HG02885 (cell line): ENCODE results near the gene TNFSF9.

Experiments used
- ATAC-seq: cut with Tn5 transposase; IDR thresholded peaks from one replicate; pipeline ENCODE4 v1.9.1; 2021; ENCODE audit warnings: mild to moderate bottlenecking; ENCODE audit not compliant: unreplicated experiment, poor library complexity

TNFSF9 gene, protein sequence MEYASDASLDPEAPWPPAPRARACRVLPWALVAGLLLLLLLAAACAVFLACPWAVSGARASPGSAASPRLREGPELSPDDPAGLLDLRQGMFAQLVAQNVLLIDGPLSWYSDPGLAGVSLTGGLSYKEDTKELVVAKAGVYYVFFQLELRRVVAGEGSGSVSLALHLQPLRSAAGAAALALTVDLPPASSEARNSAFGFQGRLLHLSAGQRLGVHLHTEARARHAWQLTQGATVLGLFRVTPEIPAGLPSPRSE

DNA sequence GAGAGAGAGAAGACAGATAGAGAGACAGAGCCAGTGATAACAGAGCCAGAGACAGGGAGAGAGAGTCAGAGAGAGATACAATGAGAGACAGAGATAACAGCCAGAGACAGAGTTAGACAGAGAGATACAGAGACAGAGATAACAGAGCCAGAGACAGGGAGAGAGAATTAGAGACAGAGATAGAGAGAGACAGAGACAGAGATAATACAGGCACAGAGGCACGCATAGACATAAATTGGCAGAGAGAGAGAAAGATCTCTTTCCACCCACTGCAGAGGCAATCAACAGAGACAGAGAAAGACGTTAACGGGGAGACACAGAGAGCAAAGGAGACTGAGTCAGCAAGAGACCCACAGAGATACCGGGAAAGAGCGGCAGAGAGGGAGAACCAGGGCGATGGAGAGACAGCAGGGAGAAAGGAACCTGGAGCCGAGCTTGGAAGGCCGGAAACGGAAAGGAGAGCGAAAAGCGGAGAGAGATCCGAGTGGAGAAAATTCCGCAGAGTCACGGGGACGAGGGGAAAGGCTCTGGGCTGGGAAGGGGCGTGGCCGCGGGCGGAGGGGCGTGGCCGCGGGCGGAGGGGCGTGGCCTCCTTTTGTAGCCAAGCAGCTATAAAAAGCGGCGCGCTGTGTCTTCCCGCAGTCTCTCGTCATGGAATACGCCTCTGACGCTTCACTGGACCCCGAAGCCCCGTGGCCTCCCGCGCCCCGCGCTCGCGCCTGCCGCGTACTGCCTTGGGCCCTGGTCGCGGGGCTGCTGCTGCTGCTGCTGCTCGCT is at the start of gene TNFSF9:
TNFSF9 (plus strand) TSS at position 641 of the 777 bp plus-strand sequence; CDS start at position 652, 11 bp downstream.
- peak; percentile 46 for ATAC-seq

DNA sequence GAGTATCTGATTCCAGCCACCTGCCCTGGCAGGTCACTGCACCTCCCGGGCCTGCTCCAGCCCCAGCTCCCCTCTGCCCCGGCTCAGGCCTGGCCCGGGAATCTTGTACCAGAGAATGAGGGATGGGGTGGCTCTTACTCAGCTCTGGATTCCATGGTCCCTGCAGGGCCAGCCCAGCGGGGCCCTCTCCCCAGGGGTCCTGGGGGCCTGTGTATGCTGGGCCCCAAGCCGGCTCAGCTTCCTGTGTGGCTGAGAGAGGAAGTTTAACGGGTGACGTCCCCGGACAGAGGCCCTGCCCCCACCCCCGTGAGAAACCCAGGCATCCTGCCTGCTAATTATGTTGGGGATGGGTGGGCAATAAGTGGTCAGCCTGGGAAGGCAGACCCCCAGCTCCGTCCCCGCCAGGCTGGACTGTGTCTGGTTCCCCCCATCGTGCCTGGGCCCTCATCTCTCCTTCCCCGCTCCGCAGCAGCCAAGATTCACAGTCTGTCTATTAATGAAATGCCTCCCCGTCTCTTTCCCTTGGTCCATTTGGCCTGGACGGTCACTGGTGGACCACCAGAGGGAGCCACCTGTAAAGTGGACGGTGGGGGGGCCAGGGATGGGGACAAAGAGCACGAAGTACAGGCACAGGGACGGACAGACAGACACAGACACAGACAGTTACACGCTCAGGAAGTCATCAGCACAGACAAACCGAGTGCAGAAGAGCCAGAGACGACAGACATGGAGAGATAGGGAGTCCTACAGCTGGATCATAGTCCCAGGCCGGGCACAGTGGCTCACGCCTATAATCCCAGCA is 49.1 kb upstream of the TNFSF9 start, which contains the start of gene DENND1C:
DENND1C (minus strand) TSS at position 247 of the 802 bp plus-strand sequence; CDS start at position 155, 92 bp downstream.
- peak; percentile 67 for ATAC-seq

GRCh38 chr19:6482343-6482686 is 48.5 kb upstream of the TNFSF9 start:
- ATAC-seq: no peak

GRCh38 chr19:6483235-6483634 is 47.6 kb upstream of the TNFSF9 start:
- ATAC-seq: no peak

GRCh38 chr19:6484230-6484629 is 46.6 kb upstream of the TNFSF9 start:
- ATAC-seq: no peak

GRCh38 chr19:6484831-6485230 is 46.0 kb upstream of the TNFSF9 start:
- ATAC-seq: no peak

DNA sequence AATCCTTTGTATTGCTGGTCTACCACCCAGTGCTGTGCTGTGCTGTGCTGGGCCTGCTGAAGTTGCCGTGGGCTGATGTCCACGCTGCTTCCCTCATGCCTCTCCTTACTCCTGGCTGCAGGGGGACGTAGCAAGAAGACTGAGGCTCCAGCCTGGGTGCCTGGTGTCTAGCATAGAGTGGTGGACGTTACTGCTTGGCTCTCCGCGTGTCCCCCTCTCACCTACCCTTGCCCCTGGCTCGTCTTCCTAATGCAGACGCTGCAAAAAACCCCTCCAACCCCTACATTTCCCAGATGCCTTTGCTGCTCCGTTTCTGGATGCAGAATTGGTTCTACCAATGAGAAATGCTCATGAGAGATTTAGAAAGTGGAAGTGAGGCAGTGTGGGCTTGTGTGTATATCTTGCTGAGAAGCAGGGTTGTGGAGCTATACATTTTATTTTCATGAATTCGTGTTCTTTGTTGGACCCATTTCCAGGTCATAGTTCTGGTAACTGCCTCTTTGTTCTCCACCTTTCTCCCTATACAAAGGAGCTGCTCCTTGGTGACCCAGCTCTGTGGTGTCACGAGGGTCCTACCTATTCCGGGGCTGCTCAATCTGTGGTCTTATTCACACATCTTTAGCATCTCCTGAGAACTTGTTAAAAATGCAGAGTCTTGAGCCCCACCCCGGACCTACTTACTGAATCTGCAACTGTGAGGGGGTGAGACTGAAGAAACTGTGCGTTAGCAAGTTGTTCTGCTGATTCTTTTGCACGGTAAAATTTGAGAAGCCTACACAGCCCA is 41.4 kb upstream of the TNFSF9 start:
- ATAC-seq: no peak

GRCh38 chr19:6490134-6490533 is 40.7 kb upstream of the TNFSF9 start:
- no peak for ATAC-seq

- ATAC-seq: no peak
These were observed 38.8 kb upstream of the TNFSF9 start for GRCh38 chr19:6491802-6492592.

GRCh38 chr19:6494438-6495036 is 36.3 kb upstream of the TNFSF9 start:
- ATAC-seq: no peak

DNA sequence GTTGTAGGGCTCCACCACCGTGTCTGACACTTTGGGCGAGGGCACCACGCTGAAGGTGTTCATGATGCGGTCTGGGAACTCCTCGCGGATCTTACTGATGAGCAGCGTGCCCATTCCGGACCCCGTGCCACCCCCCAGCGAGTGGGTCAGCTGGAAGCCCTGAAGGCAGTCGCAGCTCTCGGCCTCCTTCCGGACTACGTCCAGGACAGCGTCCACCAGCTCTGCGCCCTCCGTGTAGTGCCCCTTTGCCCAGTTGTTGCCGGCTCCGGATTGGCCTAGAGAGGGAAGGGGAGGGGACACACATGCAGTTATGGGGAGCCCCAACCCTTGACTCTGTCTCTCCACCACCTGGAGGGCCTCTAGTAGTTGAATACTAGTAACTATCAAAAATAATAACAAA is 34.9 kb upstream of the TNFSF9 start:
- no peak for ATAC-seq

DNA sequence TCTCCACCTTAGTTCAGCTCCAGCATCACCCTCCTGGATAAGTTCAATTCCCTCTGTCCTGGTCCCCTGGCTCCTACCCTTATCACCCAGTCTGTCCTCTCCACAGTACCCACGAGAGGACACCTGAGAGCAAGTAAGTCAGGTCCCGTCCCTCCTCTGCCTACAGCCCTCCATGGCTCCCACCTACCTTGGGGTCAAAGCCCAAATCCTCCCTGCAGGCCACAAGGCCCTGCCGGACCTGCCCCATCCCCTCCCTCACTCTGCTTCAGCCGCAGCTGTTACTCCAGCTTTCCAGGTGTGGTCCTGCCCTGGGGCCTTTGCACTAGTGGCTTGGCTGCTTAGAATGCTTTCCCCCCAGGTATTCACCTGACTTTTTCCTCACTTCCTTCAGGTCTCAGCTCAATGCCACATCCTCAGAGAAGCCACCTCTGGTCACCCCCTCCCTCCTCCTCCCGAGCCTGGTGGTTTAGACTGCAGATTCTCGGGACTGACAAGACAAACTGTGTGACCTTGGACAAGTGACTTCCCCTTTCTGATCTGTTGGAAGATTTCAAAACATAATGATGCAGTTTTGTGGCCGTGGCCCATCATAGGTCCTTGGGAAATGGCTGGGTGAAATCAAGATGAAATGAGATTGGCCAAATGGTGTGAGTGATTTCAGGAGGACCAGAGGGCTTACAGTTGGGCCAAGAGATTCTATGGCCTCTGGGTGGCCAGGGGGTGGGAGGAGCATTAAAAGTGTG is 32.4 kb upstream of the TNFSF9 start:
- ATAC-seq: no peak

DNA sequence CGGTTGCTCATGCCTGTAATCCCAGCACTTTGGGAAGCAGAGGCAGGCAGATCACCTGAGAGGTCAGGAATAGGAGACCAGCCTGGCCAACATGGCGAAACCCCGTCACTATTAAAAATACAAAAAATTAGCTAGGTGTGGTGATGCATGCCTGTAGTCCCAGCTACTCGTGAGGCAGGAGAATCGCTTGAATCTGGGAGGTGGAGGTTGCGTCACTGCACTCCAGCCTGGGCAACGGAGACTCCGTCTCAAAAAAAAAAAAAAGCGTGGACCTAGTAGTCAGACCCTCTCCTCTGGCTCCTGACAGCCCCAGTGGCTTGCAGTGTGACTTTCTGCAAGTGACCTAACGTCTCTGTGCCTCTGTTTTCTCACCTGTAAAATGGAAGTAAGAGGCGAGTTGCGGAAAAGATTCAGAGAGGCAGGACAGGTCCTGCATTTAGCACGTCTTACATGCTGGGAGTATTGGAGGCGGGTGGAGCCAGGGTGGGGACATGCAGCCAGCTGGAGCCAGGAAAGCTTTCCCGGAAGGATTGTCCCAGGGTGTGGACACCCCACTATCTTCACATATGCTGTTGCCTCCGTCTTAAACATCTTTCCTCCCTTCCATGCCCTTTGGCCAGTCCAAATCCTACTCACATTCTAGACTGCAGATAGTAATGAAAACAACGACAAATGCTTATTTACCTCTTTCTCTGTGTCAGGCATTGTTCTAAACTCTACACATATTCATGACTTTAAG is 31.6 kb upstream of the TNFSF9 start:
- ATAC-seq: no peak

DNA sequence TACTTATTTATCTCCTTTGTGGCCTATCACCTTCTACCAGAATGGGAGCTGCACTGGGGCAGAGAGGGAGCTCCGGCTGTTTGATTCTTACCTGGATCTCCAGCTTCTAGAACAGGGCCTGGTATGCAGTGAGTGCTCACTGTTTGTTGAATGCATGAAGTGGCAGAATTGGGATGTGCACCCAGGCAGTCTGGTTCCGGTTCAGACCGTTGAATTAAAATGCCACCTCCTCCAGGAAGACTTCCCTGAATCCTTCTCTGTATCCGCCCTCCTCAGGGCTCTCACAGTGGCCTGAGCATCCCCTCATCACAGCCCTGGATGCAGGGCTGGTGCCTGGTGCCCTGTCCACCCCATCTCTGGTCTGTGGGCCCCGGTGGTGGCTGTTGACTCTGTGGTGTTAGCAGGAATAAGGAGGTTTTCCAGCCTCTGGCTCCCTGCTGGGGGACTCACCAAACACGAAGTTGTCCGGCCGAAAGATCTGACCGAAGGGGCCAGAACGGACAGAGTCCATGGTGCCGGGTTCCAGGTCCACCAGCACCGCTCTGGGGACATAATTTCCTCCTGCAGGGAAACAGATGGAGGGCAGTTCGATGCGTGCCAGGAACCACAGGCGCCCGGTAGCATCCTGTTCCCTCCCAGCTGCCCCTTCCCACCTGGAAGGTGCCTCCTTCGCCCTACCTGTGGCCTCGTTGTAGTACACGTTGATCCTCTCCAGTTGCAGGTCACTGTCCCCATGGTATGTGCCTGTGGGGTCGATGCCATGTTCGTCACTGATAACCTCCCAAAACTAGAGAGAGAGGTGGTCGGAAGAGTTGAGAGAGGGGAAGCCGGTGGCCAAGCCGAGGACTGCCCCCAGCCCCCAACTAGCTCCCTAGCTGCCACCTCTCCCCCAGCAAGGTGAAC is 29.7 kb upstream of the TNFSF9 start:
- ATAC-seq: no peak

GRCh38 chr19:6501740-6502648 is 28.8 kb upstream of the TNFSF9 start, which contains the start of gene TUBB4A:
TSS of gene TUBB4A (minus strand) at chr19:6502309. CDS start at chr19:6502212, 97 bp downstream.
- no peak for ATAC-seq
